H1 (cell line): ENCODE data around the gene COL5A3.

ENCODE experiments used
- CBX5 ChIP-seq: fragments of 300-800, 300-1000 bp; sonication (generic); IDR thresholded peaks from 2 replicates; pipeline ENCODE4 v1.7.1; 2016; ENCODE audit warnings: antibody characterized with exemption, low read length, low read depth
- EGR1 ChIP-seq: IDR thresholded peaks from 2 replicates; pipeline ENCODE4 v1.6.1; 2011; ENCODE audit warnings: low read depth, low read length, borderline replicate concordance
- EP300 ChIP-seq, 2 experiments: IDR thresholded peaks; 1 replicate in 1 of 2; 2 replicates in 1 of 2; pipeline ENCODE4 v1.6.1; 2011 to 2012; ENCODE audit warnings: low read depth in 2 of 2, low read length in 2 of 2, mild to moderate bottlenecking in 2 of 2, borderline replicate concordance in 1 of 2, inconsistent platforms in 1 of 2, moderate library complexity in 1 of 2
- EZH2 ChIP-seq: fragments of 200-600 bp; sonication (generic); IDR thresholded peaks from 2 replicates; pipeline ENCODE4 v1.7.1; 2012; ENCODE audit warnings: low read depth, mild to moderate bottlenecking, moderate library complexity, low read length, inconsistent platforms; ENCODE audit not compliant: severe bottlenecking
- FOSL1 ChIP-seq: IDR thresholded peaks from 2 replicates; pipeline ENCODE4 v1.6.1; 2011; ENCODE audit warnings: mild to moderate bottlenecking, low read depth, low read length, moderate library complexity; ENCODE audit not compliant: insufficient read depth
- GABPA ChIP-seq: IDR thresholded peaks from 2 replicates; pipeline ENCODE4 v1.6.1; 2011; ENCODE audit warnings: mild to moderate bottlenecking, low read length, moderate library complexity, borderline replicate concordance; ENCODE audit not compliant: insufficient read depth
- GTF2F1 ChIP-seq: IDR thresholded peaks from 2 replicates; pipeline ENCODE4 v1.6.1; 2012; ENCODE audit warnings: low read depth, low read length, improper control_type of control experiment, borderline replicate concordance
- KDM5A ChIP-seq: fragments of 200-600 bp; IDR thresholded peaks from 2 replicates; pipeline ENCODE4 v1.7.1; 2012; ENCODE audit warnings: mild to moderate bottlenecking, low read length, inconsistent platforms, mixed read lengths
- POLR2A ChIP-seq, 2 experiments: IDR thresholded peaks; 1 replicate in 1 of 2; 2 replicates in 1 of 2; pipeline ENCODE4 v1.6.1; 2011; ENCODE audit warnings: low read depth in 2 of 2, low read length in 2 of 2, mild to moderate bottlenecking in 2 of 2; ENCODE audit errors: control extremely low read depth in 1 of 2
- SRF ChIP-seq: IDR thresholded peaks from 2 replicates; pipeline ENCODE4 v1.6.1; 2011; ENCODE audit warnings: mild to moderate bottlenecking, low read depth, low read length, moderate library complexity
- SUZ12 ChIP-seq: fragments of 200-600 bp; sonication (generic); IDR thresholded peaks from 2 replicates; pipeline ENCODE4 v1.6.1; 2012; ENCODE audit warnings: mild to moderate bottlenecking, inconsistent platforms, low read length, moderate library complexity, mixed read lengths
- YY1 ChIP-seq: IDR thresholded peaks from 2 replicates; pipeline ENCODE4 v1.6.1; 2011; ENCODE audit warnings: low read depth, mild to moderate bottlenecking, low read length
- TF ChIP-seq, protein P1 (sequence below), 3 experiments: IDR thresholded peaks; 1 replicate in 2 of 3; 2 replicates in 1 of 3; pipeline versions ENCODE4 v1.5.1 to v1.6.1; 2011; ENCODE audit warnings: low read length in 3 of 3, mild to moderate bottlenecking in 3 of 3, inconsistent platforms in 2 of 3, low read depth in 1 of 3, moderate library complexity in 1 of 3; ENCODE audit not compliant: insufficient read depth in 1 of 3; ENCODE audit errors: control extremely low read depth in 1 of 3
- TF ChIP-seq, protein P2 (sequence below): IDR thresholded peaks from 2 replicates; pipeline ENCODE4 v1.6.1; 2012; ENCODE audit warnings: inconsistent platforms

DNA sequence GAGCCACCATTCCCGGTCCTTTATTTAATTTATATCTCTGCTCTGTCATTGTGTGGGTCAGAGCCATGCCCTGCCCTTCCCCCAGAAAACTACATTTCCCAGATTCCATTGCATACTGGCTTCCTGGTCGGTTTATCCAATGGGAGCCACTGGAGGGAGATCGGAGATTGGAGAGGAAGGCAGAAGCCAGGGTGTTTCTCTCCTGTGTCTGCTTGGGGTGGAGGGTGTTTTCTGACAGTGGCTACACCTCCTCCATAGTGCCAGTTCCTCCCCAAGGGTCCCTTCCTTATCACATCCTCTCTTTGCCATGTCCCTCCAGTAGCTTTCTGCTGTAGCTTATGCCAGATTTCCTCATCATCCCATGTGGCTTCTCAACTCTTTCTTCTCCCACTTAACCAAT is 93.0 kb downstream of the COL5A3 start:
- TF ChIP-seq KDM5A (no peak), SUZ12 (no peak), EZH2 (no peak), YY1 (no peak), CBX5 (no peak), POLR2A (IDR thresholded peaks at IDR 0.05; ENCODE audit: control extremely low read depth in 1 of 2, low read depth in 2 of 2, low read length in 2 of 2) (no peak), EGR1 (no peak), FOSL1 (no peak), GABPA (no peak), SRF (no peak), GTF2F1 (no peak), EP300 (IDR thresholded peaks at IDR 0.05; ENCODE audit: borderline replicate concordance in 1 of 2, low read depth in 2 of 2, low read length in 2 of 2) (no peak)
- TF ChIP-seq, protein P1, sequence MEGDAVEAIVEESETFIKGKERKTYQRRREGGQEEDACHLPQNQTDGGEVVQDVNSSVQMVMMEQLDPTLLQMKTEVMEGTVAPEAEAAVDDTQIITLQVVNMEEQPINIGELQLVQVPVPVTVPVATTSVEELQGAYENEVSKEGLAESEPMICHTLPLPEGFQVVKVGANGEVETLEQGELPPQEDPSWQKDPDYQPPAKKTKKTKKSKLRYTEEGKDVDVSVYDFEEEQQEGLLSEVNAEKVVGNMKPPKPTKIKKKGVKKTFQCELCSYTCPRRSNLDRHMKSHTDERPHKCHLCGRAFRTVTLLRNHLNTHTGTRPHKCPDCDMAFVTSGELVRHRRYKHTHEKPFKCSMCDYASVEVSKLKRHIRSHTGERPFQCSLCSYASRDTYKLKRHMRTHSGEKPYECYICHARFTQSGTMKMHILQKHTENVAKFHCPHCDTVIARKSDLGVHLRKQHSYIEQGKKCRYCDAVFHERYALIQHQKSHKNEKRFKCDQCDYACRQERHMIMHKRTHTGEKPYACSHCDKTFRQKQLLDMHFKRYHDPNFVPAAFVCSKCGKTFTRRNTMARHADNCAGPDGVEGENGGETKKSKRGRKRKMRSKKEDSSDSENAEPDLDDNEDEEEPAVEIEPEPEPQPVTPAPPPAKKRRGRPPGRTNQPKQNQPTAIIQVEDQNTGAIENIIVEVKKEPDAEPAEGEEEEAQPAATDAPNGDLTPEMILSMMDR (IDR thresholded peaks at IDR 0.05; ENCODE audit: control extremely low read depth in 1 of 3, insufficient read depth in 1 of 3, low read depth in 1 of 3, low read length in 3 of 3): peak in 1 of 3 experiments; percentile 6; a peak in 1 of 4 replicates
- TF ChIP-seq, protein P2, sequence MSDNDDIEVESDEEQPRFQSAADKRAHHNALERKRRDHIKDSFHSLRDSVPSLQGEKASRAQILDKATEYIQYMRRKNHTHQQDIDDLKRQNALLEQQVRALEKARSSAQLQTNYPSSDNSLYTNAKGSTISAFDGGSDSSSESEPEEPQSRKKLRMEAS: no peak
